ENCODE results near the gene SAMHD1. TPM values are rescaled to one million over a fixed set of nuclear protein-coding genes. Genes with fewer than 3 reads are reported as not detected.
"Not testable (repeated sequence)": the region's sequence is repeated elsewhere in the genome, so short reads cannot be mapped to it uniquely, and the experiment has no call there.

Gene SAMHD1
- total RNA-seq, 1 donor from 2014 or later = 16.9 TPM

GRCh38 chr20:36916199-36916598 lies 35.3 kb downstream of the SAMHD1 start:
- no peak overlapping the region for H3K4me3 ChIP-seq (ENCODE audit: low read depth, low read length)
- H3K27me3 ChIP-seq (ENCODE audit: control insufficient read depth, insufficient read depth, low read length) = no peaks in the 10 kb centered on the region
- no peak for DNase-seq (ENCODE audit: low read depth)
- TF ChIP-seq, protein P1, sequence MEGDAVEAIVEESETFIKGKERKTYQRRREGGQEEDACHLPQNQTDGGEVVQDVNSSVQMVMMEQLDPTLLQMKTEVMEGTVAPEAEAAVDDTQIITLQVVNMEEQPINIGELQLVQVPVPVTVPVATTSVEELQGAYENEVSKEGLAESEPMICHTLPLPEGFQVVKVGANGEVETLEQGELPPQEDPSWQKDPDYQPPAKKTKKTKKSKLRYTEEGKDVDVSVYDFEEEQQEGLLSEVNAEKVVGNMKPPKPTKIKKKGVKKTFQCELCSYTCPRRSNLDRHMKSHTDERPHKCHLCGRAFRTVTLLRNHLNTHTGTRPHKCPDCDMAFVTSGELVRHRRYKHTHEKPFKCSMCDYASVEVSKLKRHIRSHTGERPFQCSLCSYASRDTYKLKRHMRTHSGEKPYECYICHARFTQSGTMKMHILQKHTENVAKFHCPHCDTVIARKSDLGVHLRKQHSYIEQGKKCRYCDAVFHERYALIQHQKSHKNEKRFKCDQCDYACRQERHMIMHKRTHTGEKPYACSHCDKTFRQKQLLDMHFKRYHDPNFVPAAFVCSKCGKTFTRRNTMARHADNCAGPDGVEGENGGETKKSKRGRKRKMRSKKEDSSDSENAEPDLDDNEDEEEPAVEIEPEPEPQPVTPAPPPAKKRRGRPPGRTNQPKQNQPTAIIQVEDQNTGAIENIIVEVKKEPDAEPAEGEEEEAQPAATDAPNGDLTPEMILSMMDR (IDR thresholded peaks at IDR 0.05; ENCODE audit: insufficient read depth, low read length, poor library complexity, severe bottlenecking) = no peak
- H3K36me3 ChIP-seq (ENCODE audit: control insufficient read depth, insufficient read depth, low read length) = no peaks in the 10 kb centered on the region

- H3K4me3 ChIP-seq (ENCODE audit: low read depth, low read length) = no peak overlapping the region
- H3K36me3 ChIP-seq (ENCODE audit: control insufficient read depth, insufficient read depth, low read length) = no peaks in the 10 kb centered on the region
- H3K27me3 ChIP-seq (ENCODE audit: control insufficient read depth, insufficient read depth, low read length) = no peaks in the 10 kb centered on the region
- DNase-seq (ENCODE audit: low read depth) = no peak
- TF ChIP-seq, protein P1 (IDR thresholded peaks at IDR 0.05; ENCODE audit: insufficient read depth, low read length, poor library complexity, severe bottlenecking) = no peak
These were observed 42.9 kb downstream of the SAMHD1 start for GRCh38 chr20:36908603-36909002.

DNA sequence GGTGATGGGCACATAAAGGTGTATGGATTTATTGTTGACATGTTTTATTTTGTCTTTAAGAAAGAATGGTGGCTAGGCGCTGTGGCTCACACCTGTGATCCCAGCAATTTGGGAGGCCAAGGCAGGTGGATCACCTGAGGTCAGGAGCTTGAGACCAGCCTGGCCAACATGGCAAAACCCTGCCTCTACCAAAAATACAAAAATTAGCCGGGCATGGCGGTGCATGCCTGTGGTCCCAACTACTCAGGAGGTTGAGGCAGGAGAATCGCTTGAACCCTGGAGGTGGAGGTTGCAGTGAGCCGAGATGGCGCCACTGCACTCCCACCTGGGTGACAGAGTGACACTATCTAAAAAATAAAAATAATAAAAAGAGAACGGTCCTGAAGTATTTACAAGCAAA lies 45.4 kb downstream of the SAMHD1 start:
- H3K36me3 ChIP-seq (ENCODE audit: control insufficient read depth, insufficient read depth, low read length); H3K4me3 ChIP-seq (ENCODE audit: low read depth, low read length); DNase-seq (ENCODE audit: low read depth); H3K27me3 ChIP-seq (ENCODE audit: control insufficient read depth, insufficient read depth, low read length): not testable (repeated sequence)

DNA sequence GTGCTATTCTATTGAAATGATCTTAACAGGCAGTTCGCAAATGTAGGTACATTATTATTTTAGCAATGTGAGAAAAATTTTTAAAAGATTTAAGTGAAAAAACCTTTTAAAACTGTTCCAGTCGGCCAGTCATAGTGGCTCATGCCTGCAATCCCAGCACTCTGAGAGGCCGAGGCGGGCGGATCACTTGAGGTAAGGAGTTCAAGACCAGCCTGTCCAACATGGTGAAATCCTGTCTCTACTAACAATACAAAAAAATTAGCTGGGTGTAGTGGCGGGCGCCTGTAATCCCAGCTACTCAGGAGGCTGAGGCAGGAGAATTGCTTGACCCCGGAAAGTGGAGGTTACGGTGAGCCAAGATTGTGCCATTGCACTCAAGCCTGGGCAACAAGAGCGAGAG lies 45.9 kb downstream of the SAMHD1 start:
- DNase-seq (ENCODE audit: low read depth); H3K36me3 ChIP-seq (ENCODE audit: control insufficient read depth, insufficient read depth, low read length); H3K4me3 ChIP-seq (ENCODE audit: low read depth, low read length); H3K27me3 ChIP-seq (ENCODE audit: control insufficient read depth, insufficient read depth, low read length): not testable (repeated sequence)

DNA sequence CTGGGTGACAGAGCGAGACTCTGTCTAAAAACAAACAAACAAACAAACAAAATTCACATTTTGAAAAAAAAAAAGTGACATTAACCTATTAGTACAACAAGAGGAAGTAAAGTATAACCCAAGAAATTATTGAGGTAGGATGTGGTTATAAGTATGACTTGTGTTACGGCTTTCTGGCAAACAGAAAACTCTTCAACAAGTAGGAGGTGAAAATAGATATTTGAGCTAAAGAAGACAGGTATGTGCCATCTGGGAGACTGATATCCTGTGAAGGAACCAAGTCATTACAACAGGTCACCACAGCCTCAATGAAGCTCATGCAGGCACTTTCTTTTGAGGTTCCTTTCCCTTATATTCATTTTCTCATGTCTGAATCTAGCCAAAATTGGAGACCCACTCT lies 46.8 kb downstream of the SAMHD1 start:
- TF ChIP-seq, protein P1 (IDR thresholded peaks at IDR 0.05; ENCODE audit: insufficient read depth, low read length, poor library complexity, severe bottlenecking) = no peak
- H3K4me3 ChIP-seq (ENCODE audit: low read depth, low read length) = no peak overlapping the region
- DNase-seq (ENCODE audit: low read depth) = no peak
- H3K27me3 ChIP-seq (ENCODE audit: control insufficient read depth, insufficient read depth, low read length) = no peaks in the 10 kb centered on the region
- no peaks in the 10 kb centered on the region for H3K36me3 ChIP-seq (ENCODE audit: control insufficient read depth, insufficient read depth, low read length)

DNA sequence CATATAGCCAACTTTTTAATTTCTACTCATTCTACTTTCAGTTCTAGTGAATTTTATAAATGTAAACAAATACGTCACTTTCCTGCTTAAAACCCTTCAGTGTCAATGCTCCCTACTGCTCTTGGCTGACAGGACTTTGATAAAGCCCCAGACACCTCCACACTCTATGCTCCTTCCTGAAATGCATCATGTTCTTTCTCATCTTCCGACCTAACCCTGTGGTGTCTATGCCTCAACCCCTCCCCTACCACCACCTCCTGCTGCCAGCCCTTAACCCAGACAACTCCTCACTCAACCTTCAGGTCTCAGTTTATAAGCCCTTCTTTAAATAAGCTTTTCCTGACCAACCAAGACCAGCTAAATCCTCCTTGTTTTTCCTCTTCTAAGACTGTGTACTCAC lies 56.5 kb downstream of the SAMHD1 start:
- DNase-seq (ENCODE audit: low read depth) = no peak
- no peaks in the 10 kb centered on the region for H3K36me3 ChIP-seq (ENCODE audit: control insufficient read depth, insufficient read depth, low read length)
- no peak overlapping the region for H3K4me3 ChIP-seq (ENCODE audit: low read depth, low read length)
- TF ChIP-seq, protein P1 (IDR thresholded peaks at IDR 0.05; ENCODE audit: insufficient read depth, low read length, poor library complexity, severe bottlenecking) = no peak
- no peaks in the 10 kb centered on the region for H3K27me3 ChIP-seq (ENCODE audit: control insufficient read depth, insufficient read depth, low read length)

GRCh38 chr20:36893801-36894200 lies 57.7 kb downstream of the SAMHD1 start:
- no peak for DNase-seq (ENCODE audit: low read depth)
- no peaks in the 10 kb centered on the region for H3K27me3 ChIP-seq (ENCODE audit: control insufficient read depth, insufficient read depth, low read length)
- H3K4me3 ChIP-seq (ENCODE audit: low read depth, low read length) = no peak overlapping the region
- no peaks in the 10 kb centered on the region for H3K36me3 ChIP-seq (ENCODE audit: control insufficient read depth, insufficient read depth, low read length)
- TF ChIP-seq, protein P1 (IDR thresholded peaks at IDR 0.05; ENCODE audit: insufficient read depth, low read length, poor library complexity, severe bottlenecking) = no peak

Measured in kidney epithelial cell (primary cell).